LNCaP clone FGC (cell line): ENCODE measurements around the gene HMCN2.
"Not testable (repeated sequence)": the region's sequence is repeated elsewhere in the genome, so short reads cannot be mapped to it uniquely, and the experiment has no call there.

ENCODE experiments used
- DNase-seq: peaks from one replicate; pipeline ENCODE4 v3.0.0-alpha.2; 2011; ENCODE audit warnings: low read depth
- H3K4me3 ChIP-seq: 2 replicates; pipeline ENCODE4 v1.5.1; 2011; ENCODE audit warnings: mild to moderate bottlenecking, low read depth, low read length, control low read depth
- CTCF ChIP-seq: IDR thresholded peaks from 2 replicates; pipeline ENCODE4 v1.5.1; 2012; ENCODE audit warnings: mild to moderate bottlenecking; ENCODE audit not compliant: control insufficient read depth, insufficient read depth; ENCODE audit errors: extremely low read depth

Gene HMCN2

GRCh38 chr9:130432362-130432761 is 166.8 kb downstream of the HMCN2 start:
- TF ChIP-seq CTCF = peak; percentile 23
- no peak for DNase-seq
- H3K4me3 ChIP-seq = no peak overlapping the region

DNA sequence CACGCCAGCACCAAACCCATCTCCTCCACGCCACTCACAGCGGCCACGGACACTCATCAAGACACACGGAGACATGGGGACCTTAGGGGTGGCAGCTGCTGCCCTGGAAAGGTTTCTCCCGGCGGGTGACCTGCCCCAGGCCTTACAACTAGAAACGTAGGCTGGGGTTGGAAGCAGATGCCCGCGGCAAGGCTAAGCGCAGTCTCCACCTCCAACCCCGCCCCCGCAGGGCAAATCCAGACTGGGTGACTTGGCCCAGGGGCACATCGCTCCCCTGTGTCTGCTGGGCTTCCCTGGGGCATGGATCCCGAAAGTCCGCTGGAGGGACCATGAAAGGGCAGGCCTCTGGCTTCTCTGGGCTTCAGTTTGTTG is 167.2 kb downstream of the HMCN2 start:
- DNase-seq = no peak
- no peak overlapping the region for H3K4me3 ChIP-seq

DNA sequence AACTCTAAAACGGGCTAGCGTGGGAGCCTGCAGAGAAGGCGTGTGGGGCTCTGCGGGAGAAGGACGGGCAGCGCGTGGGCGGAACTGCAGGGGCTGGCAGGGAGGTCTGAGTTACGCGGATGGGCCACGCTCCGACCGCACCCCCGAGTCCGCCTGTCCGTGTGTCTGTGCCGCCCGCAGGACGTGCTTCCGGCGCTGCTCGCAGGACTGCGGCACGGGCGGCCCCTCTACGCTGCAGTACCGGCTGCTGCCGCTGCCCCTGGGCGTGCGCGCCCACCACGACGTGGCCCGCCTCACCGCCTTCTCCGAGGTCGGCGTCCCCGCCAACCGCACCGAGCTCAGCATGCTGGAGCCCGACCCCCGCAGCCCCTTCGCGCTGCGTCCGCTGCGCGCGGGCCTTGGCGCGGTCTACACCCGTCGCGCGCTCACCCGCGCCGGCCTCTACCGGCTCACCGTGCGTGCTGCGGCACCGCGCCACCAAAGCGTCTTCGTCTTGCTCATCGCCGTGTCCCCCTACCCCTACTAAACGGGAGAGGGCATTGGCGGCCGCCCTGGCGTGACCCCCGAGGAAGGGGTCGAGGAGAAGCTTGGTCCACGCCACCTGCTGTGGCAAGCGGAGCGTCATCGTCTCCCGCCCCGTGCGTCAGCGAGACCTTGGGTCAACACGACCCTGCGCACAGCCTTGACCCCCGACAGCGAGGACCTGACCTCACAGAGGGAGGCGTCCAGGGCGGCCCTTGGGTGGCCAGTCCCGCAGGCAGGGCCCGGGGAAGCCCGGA is 167.8 kb downstream of the HMCN2 start:
- no peak for DNase-seq
- no peak overlapping the region for H3K4me3 ChIP-seq
- no peak for TF ChIP-seq CTCF

More for the DNA sequence above, 167.2 kb downstream of the HMCN2 start:
- no peak for TF ChIP-seq CTCF

GRCh38 chr9:130433947-130434262 is 168.3 kb downstream of the HMCN2 start:
- no peak for TF ChIP-seq CTCF
- H3K4me3 ChIP-seq = no peak overlapping the region
- DNase-seq = no peak

DNA sequence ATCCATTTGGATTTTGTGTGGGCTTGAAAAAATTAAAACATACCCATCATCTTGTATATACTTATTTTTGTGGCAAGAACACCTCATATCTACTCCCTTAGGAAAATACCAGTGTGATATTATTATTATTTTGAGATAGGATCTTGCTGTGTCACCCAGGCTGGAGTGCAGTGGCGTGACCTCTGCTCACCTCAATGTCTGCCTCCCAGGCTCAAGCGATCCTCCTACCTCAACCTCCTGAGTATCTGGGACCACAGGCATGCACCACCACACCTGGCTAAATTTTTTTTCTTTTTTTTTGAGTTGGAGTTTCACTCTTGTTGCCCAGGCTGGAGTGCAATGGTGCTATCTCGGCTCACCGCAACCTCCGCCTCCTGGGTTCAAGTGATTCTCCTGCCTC is 169.1 kb downstream of the HMCN2 start:
- H3K4me3 ChIP-seq, DNase-seq: not testable (repeated sequence)

- H3K4me3 ChIP-seq = no peak overlapping the region
- no peak for DNase-seq
- no peak for TF ChIP-seq CTCF
These were observed 171.6 kb downstream of the HMCN2 start for GRCh38 chr9:130437011-130437789.

- DNase-seq = no peak
- no peak overlapping the region for H3K4me3 ChIP-seq
- TF ChIP-seq CTCF = no peak
These were observed 172.9 kb downstream of the HMCN2 start for GRCh38 chr9:130438382-130438981.
